Activated CD8-positive, alpha-beta memory T cell treated with anti-CD3 and anti-CD28 coated beads for 1 hour (primary cell): ENCODE results near the gene SRD5A3.
A peak's percentile ranks its signal among the peaks of the same experiment; 100 is the strongest.

ENCODE experiments used
- DNase-seq, 2 donors: peaks; one replicate each; pipeline ENCODE4 v3.0.0-alpha.2; 2020; ENCODE audit warnings: low read depth in 1 of 2; ENCODE audit errors: extremely low read depth in 1 of 2

Gene SRD5A3

GRCh38 chr4:55372259-55372658, 26.2 kb downstream of the SRD5A3 start:
- DNase-seq = no peak

- no peak for DNase-seq
Observed at GRCh38 chr4:55373461-55373860, 27.4 kb downstream of the SRD5A3 start.

DNA sequence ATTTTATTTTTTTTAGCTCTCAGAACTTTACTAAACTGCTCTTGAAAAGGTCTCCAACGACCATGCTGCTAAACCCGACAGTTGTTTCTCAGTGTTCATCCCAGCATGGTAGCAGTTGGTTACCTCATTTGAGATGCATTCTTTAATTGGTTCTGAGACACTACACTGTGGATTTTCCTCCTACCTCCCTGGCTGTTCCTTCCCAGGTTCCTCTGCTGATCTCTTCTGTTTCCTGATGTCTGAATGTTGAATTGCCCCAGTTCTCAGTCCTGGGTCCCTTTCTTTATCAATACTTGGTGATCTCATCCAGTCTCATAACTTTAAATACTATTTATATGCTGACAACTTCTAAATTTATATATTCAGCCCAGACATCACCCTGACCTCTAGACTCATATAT, 30.7 kb downstream of the SRD5A3 start:
- DNase-seq = no peak

DNA sequence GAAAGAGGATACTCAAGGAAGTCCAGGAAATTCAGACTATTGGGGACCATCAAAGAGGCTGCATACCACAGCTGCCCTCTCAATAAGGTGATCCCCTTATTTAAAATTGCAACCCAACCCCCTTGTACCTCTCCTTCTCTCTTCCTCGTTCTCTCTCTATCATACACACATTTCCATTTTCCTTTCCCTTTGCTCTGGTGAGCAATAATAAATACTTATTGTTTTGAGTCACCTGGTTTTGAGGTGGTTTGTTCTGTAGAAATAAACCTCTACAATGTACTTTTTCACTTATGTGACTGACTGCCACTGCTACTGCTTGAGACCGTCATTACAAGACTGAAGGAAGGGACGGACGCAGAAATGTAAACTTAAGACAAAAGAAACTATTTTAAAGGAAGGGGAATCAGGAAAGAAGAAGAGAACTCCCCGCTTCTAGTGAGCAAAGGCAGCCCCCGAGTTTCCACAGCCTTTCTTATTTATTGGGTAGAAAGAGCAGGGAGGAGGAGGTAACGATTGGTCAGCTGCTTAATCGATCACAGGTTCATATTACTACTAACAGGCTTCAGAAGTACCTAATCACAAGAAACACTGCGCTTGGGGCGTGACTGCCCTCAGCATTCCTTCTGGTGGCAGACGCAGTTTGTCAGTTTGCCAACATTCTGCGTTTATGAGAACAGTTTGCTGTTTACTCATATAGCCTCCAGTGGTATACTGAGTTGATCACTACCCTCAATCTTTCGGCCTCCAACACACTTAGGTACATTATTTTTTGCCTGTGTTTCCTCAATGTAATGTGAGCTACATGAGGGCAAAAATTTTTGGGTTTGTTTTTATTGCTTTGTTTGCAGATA, 32.8 kb downstream of the SRD5A3 start:
- no peak for DNase-seq

DNA sequence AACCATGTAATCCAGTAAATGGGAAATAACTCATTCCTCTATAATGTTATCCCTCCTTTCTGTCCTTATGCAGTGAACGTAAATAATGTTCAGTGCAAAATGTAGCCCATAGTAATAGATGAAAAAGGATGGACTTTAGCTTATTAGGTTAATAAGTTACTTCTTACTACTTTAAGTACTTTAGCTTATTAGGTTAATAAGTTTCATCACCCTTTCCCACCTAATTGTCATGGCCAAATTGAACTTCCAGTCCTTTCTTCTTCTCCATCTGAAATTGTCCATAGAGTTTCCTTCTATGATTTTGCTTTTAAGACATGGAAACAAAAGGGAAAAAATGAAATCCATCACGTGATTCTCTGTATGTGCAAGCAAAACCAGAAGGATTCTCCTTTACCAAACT, 34.5 kb downstream of the SRD5A3 start:
- no peak for DNase-seq

DNA sequence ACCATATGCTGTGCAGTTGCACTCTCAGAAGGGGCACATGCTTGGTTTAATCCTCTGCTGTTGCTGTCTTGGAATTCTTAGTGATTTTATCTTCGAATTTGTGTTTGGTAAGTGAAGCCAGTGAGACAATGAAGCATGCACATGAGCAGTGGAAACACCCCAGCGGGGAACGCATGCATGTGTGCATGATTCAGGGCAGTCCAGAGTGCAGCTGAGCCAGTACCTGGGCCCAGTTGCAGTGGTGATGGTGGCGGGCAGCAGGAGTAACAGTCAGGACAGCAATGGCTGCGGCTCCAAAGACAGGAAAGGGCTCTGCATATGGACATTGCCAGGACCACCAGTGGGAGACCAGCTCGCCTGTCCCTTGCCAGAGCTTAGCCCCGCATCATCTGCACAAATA, 35.5 kb downstream of the SRD5A3 start:
- DNase-seq = no peak

DNA sequence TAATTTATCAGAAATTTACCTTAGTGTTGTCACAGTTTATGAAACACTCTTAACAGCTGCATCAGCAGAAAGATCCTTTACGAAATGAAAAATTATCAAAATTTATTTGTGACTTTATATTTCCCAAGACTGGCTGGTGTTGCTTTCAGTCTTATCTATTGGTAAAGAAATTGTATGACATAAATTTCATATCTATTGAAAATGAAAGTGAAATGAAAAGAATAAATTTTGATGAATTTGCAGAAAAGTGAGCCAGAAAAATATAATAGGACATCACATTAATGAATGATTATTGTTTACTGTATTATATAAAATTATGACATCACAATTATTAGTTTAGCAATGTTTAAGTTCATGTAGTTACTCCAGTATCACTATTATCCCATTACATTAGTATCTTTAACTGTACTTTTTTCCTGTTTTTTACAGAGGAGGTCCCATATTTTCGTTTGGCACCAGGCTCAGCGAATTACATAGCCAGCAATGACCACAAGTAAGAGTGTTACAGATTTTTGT, 36.5 kb downstream of the SRD5A3 start:
- no peak for DNase-seq

GRCh38 chr4:55385201-55385649, 39.2 kb downstream of the SRD5A3 start:
- no peak for DNase-seq

GRCh38 chr4:55386073-55386472, 40.0 kb downstream of the SRD5A3 start:
- DNase-seq = no peak

GRCh38 chr4:55386840-55387239, 40.8 kb downstream of the SRD5A3 start:
- DNase-seq = no peak

DNA sequence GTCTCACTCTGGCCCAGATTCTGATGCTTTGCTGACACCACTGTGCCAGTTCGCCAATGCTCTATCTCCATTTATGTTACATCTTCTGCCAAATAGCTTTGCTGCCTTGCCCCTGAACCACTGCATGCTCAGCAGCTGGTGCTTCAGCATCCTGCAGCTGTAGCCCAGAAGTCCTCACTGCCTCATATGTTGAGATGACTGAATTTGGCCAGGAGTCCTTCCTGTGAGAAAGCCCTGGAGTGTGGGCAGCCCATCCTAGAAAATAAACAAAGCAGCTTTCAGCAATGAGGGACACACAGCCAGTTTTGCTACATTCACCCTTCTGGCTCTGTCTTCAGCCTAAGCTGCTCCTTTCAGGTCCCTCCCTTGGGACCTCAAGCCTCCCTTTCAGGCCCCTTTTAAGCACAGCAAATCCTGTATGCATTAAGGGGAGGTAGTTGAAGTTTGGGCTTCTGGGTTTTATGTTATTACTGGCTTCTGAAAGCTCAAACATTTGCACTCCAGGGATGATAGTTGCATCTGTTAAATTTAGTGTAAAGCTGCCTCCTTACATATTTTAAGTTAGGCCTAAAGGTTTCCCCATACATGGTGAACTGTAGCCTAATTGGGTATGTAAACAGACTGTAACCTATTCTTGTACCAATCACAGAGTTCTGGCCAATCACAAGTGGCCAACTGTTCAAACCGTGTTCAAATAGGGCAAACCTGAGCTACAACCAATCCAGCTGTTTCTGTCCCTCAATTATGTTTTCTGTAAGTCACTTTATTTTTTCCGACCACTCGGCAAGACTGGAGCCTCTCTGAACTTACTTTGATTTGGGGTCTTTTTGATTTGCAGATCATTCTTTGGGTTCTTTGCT, 47.6 kb downstream of the SRD5A3 start:
- DNase-seq = no peak

DNA sequence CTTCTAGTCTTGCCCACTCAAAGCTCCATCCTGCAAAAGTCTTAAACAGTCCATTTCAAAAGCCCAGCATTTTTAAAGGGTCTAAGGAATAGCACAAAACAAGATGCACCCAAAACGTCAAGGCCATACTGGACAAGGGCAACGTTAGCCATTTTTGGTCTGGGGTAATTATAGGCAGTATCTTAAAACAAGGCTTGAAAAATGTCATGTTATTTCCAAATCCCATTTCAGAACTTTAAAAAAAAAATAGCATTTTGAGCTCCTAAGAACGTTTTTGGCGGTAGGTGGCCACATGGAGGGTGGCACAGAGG, 49.1 kb downstream of the SRD5A3 start:
- no peak for DNase-seq

DNA sequence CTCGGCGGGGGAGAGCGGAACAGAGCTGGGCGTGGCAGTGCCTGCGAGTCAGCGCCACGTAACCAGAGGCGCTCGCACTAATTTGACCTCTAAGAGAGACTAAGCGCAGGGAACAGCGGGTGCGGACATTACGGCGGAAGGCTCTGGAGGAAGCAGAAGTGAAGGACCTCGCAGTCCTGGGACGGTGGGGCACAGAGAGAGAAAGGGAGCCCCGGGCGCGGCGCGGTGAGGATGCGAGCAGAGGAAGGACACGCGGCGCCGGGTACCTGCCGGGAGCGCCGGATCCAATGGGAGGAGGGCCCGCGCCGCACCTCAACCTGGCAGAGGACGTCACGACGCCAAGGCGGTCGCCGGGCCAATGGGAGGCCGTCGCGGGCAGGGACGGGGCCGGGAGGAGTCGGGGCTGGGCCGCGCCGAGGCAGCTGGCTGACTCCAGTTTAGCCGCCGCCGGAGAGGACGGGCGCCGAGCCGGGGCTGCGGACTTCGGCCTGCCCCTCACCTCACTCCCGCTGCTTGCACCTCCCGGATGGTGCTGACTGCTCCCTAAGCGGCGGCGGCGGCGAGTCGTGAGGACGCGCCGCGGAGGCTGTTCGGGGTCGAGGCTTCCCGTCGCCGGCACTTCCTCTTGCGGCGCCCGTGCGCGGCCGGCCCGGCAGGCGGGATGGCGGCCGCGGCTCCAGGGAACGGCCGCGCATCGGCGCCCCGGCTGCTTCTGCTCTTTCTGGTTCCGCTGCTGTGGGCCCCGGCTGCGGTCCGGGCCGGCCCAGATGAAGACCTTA, 49.7 kb downstream of the SRD5A3 start, which contains the start of gene TMEM165:
TSS of gene TMEM165 (plus strand) at position 429 of the 779 bp plus-strand sequence. CDS start at position 662, 233 bp downstream.
- peak; percentile 61 to 81 for DNase-seq

DNA sequence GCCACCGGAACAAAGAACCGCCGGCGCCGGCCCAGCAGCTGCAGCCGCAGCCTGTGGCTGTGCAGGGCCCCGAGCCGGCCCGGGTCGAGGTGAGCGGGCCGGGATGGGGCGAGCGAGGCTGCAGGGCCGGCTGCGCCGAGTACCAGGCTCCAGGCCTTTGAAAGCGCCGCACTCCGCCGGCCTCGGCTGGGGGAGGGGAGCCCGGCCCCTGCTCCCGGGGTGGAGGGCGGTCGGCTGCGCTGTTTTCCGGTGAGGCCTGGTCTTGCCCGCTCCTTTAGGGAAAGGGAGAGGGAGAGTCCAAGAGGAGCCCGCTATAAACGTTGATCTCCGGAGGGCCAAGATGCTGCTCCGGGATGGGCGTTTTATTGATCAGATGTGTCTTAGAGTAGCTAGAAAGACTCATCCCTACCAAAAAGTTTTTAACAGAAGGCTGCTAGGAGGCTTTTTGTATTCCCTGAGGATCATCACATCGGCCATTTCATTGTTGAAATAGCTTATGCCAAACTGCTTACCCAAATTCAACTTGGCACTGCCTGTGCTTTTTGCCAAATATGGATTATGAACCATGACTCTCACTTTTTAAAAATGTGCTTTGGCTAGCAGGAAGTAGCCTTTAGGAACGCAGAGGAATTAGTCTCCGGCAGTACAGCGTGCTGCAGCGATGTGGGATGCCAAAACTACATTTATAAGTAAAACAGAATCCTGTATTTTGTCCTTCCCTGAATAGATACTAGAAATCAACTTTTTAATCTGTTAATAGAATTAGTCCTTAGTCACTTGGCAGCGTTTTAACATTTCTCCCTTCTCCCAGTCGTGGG, 50.5 kb downstream of the SRD5A3 start:
- DNase-seq = peak in 1 of 2 donors; percentile 23

- DNase-seq = no peak
Observed at GRCh38 chr4:55397126-55397436, 51.0 kb downstream of the SRD5A3 start.

DNA sequence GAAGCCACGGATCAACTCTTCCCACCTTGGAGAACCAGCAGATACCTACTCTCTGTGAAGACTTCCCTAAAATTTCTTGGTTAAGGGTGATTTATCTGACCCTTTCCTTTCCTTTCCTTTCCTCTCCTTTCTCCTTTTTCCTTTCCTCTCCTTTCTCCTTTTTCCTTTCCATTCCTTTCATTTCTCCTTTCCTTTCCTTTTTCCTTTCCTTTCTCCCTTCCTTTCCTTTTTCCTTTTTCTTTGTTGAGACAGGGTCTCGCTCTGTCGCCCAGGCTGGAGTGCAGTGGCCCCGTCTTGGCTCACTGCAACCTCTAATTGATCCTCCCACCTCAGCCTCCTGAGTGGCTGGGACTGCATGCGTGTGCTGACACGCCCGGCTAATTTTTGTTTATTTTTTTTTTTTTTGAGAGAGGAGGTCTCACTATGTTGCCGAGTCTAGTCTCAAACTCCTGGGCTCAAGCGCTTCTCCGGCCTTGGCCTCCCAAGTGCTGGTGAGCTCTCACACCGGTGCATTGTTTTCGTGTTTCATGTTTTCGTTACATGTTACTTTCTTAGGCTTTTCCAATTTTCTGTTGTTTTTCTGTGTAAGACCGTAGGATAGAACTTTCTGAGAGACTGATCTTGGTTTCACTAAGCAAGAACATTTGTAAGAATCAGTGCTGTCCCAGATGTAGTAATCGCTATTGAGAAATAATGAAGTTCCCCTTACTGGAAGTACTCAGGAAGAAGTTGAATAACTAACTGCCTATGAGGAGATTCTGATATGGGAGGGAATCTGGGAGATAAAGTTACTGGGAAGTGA, 51.7 kb downstream of the SRD5A3 start:
- no peak for DNase-seq

DNA sequence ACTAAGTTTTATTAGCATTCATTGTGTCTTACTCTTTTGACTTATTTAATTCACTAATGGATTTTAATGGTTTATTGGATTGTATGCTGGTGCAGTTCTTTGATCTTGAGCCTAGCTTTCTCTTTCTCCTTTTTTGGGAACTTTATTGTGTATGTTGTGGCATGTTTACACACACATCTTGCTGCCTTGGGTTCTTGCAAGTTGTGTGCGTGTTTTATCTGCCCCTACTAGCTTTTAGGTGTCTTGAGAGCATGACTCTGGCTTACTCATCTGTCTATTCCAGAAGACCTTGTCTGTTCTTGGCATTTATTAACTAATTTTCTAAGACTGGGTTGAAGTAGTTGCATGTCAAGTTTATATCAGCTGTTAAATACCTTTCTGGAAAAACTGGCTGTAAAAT, 52.4 kb downstream of the SRD5A3 start:
- DNase-seq = no peak

DNA sequence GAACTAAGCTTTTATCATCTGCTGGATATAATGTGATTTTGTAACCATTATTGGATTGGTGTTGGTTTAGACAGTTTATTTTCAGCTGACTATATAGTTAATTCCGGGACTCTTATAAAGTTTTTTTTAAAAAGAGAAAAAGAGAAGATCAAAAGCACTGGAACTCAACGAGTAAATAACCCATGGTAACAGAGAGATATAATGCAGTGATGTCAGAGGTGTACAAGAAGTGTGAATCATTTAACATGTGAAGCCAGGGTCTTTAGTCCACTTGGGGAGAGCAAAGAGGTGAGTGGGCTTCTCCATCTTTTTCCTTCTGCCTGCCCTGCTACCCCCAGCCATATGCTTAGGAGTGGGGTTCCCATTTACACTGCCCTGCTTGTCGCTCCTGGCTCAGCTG, 52.9 kb downstream of the SRD5A3 start:
- no peak for DNase-seq

DNA sequence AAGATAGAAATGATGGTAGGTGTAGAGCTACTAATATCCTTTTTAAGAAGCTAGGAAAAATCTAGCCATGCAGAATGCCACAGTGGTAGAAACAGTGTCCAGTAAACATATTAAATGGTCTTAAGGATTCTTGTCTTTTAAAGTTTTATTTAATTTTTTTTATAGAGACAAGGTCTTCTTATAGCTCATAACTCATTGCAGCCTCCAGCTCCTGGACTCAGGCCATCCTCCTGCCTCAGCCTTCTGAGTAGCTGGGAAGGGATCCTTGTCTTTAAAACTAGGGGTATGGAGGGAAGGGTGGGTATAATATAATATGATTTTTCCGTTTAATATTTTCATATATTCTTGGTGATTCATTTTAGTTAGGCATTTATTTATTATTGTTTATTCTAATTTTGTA, 53.5 kb downstream of the SRD5A3 start:
- DNase-seq = no peak
